Gastrocnemius medialis (tissue), 4 donors: ENCODE measurements around the gene CDC42. TPM values are rescaled to one million over a fixed set of nuclear protein-coding genes. Genes with fewer than 3 reads are reported as not detected.

Experiments
- ATAC-seq, 2 donors: fragments of 150-250 bp; one replicate each; pipeline ENCODE4 v1.9.1; 2016
- DNase-seq, 2 donors: peaks; one replicate each; pipeline ENCODE4 v3.0.0-alpha.2; 2019
- H3K27ac ChIP-seq, 4 donors: fragments of 200-600 bp; sonication (generic); 1 replicate in 1 of 4; 2 replicates in 3 of 4; pipeline ENCODE4 v1.5.1; 2016 to 2018; ENCODE audit warnings: mild to moderate bottlenecking in 2 of 4, moderate library complexity in 1 of 4
- H3K27me3 ChIP-seq, 3 donors: fragments of 200-600 bp; sonication (generic) in 2 of 3; 1 replicate in 1 of 3; 2 replicates in 2 of 3; pipeline versions ENCODE4 v1.5.1 to v1.6.0; 2016 to 2019; ENCODE audit warnings: mild to moderate bottlenecking in 1 of 3, moderate library complexity in 1 of 3
- H3K36me3 ChIP-seq, 2 donors: fragments of 200-600 bp; sonication (generic) in 1 of 2; one replicate each; pipeline ENCODE4 v1.5.1; 2017 to 2018
- H3K4me1 ChIP-seq, 2 donors: fragments of 200-600 bp; sonication (generic) in 1 of 2; one replicate each; pipeline ENCODE4 v1.5.1; 2016 to 2017; ENCODE audit warnings: mild to moderate bottlenecking in 2 of 2
- H3K4me3 ChIP-seq, 4 donors: fragments of 200-600 bp; sonication (generic) in 3 of 4; 1 replicate in 1 of 4; 2 replicates in 3 of 4; pipeline ENCODE4 v1.5.1; 2016 to 2019; ENCODE audit warnings: mild to moderate bottlenecking in 2 of 4
- H3K9me3 ChIP-seq, 3 donors: fragments of 200-600 bp; sonication (generic) in 2 of 3; 1 replicate in 1 of 3; 2 replicates in 2 of 3; pipeline ENCODE4 v1.5.1; 2016 to 2019
- POLR2A ChIP-seq, 2 donors: fragments of 450-650 bp; IDR thresholded peaks; one replicate each; pipeline ENCODE4 v1.6.1; 2017; ENCODE audit warnings: antibody characterized with exemption in 2 of 2, mild to moderate bottlenecking in 2 of 2, moderate library complexity in 2 of 2
- in situ Hi-C, 4 donors: fragments of 200-750 bp; cut with MboI; loops; one replicate each; pipeline versions ENCODE4 v1.15.0 to v1.8.0; 2017; ENCODE audit warnings: low sequenced_read_pairs in 4 of 4
- intact Hi-C: fragments of 100-400 bp; cut with DNase I; formaldehyde crosslinking; loops from one replicate; pipeline ENCODE4 v1.15.1; 2023; ENCODE audit warnings: low total_unique reads
- total RNA-seq, 4 donors: library from RNA; depleted of rRNA; stranded (reverse); fragments of >200 nt; gene quantifications; one replicate each; pipeline versions ENCODE4 v1.1.0 to v1.2.3, GENCODE V29; 2016
- TF ChIP-seq, protein P1 (sequence below), 5 experiments: fragments of 450-650 bp in 3 of 5; fragments of 200-600 bp in 2 of 5; sonication (generic) in 2 of 5; IDR thresholded peaks in 4 of 5; conservative IDR thresholded peaks in 1 of 5; 1 replicate in 4 of 5; 2 replicates in 1 of 5; pipeline ENCODE4 v1.5.1; 2016 to 2019; ENCODE audit warnings: antibody characterized with exemption in 5 of 5, mild to moderate bottlenecking in 3 of 5, moderate library complexity in 3 of 5

The CDC42 gene
- total RNA-seq, 4 donors from 2014 or later, result 77.0 to 111 (median 108) TPM

DNA sequence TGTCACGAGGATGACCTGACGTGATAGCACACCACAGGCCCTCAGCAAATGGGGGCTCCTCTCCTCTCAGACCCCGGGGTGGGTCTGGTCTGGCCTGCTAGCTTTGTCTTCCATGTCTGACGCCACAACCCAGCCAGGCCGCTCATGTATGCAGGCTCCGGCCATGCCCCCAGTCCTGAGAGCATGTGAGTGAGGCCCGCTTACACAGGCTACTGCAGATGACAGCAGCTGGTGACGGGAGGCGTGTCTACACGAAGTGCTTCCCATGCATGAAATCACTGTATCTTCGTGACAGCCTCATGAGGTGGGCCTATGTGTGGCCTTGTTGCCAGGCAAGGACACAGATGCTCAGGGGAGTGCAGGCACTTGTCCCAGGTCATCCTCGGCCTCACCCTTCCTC, 74.0 kb downstream of the CDC42 start:
- H3K27me3 ChIP-seq, result no peaks in the 10 kb centered on the region
- TF ChIP-seq POLR2A (IDR thresholded peaks at IDR 0.05), result no peak
- TF ChIP-seq, protein P1, sequence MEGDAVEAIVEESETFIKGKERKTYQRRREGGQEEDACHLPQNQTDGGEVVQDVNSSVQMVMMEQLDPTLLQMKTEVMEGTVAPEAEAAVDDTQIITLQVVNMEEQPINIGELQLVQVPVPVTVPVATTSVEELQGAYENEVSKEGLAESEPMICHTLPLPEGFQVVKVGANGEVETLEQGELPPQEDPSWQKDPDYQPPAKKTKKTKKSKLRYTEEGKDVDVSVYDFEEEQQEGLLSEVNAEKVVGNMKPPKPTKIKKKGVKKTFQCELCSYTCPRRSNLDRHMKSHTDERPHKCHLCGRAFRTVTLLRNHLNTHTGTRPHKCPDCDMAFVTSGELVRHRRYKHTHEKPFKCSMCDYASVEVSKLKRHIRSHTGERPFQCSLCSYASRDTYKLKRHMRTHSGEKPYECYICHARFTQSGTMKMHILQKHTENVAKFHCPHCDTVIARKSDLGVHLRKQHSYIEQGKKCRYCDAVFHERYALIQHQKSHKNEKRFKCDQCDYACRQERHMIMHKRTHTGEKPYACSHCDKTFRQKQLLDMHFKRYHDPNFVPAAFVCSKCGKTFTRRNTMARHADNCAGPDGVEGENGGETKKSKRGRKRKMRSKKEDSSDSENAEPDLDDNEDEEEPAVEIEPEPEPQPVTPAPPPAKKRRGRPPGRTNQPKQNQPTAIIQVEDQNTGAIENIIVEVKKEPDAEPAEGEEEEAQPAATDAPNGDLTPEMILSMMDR (IDR thresholded peaks at IDR 0.05 in 4 of 5, conservative IDR thresholded peaks at IDR 0.05 in 1 of 5), result no peak
- ATAC-seq (no peak), DNase-seq (no peak)
- no peak overlapping the region for H3K4me3 ChIP-seq
- intact Hi-C loops, result no loop called here
- H3K9me3 ChIP-seq, result no peaks in the 10 kb centered on the region
- no peak overlapping the region for H3K27ac ChIP-seq
- H3K36me3 ChIP-seq, result no peaks in the 10 kb centered on the region
- no peaks in the 10 kb centered on the region for H3K4me1 ChIP-seq
- in situ Hi-C loops, result no loop called here

GRCh38 chr1:22127248-22127647, 74.7 kb downstream of the CDC42 start:
- H3K4me1 ChIP-seq, result peaks cover 3% of the 10 kb centered on the region in 2 donors
- ATAC-seq, result no peak
- no peak for DNase-seq
- no peak overlapping the region for H3K27ac ChIP-seq
- in situ Hi-C loops, result no loop called here
- H3K27me3 ChIP-seq, result no peaks in the 10 kb centered on the region
- no peak overlapping the region for H3K4me3 ChIP-seq
- TF ChIP-seq, protein P1 (IDR thresholded peaks at IDR 0.05 in 4 of 5, conservative IDR thresholded peaks at IDR 0.05 in 1 of 5), result no peak
- TF ChIP-seq POLR2A (IDR thresholded peaks at IDR 0.05), result no peak
- H3K9me3 ChIP-seq, result no peaks in the 10 kb centered on the region
- H3K36me3 ChIP-seq, result no peaks in the 10 kb centered on the region
- intact Hi-C loops, result no loop called here

DNA sequence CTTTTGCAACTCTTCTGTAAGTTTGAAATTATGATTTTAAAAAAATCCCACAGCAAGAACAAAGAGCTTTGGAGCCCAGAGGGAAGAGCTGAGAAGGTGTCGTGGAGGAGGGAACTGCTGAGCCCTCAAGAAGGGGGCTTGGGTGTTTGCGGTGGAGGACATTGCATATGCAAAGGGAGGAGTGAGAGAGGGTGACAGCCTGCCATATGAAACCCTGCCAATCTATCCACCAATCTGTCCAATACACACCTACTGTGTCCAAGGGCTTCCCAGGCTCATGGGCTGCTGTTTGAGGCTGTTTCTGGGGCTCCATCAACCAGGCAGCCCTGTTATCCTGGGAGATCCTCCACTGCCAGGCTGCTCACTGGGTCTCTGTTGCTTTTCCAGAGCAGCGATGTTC, 75.2 kb downstream of the CDC42 start:
- TF ChIP-seq, protein P1 (IDR thresholded peaks at IDR 0.05 in 4 of 5, conservative IDR thresholded peaks at IDR 0.05 in 1 of 5), result no peak
- no peak for TF ChIP-seq POLR2A (IDR thresholded peaks at IDR 0.05)
- Histone ChIP-seq H3K27me3 (no peaks in the 10 kb centered on the region), H3K9me3 (no peaks in the 10 kb centered on the region), H3K27ac (no peak overlapping the region), H3K36me3 (no peaks in the 10 kb centered on the region), H3K4me1 (peaks cover 8% of the 10 kb centered on the region in 2 donors), H3K4me3 (no peak overlapping the region)
- DNase-seq, result no peak
- ATAC-seq, result no peak
- in situ Hi-C loops, result no loop called here
- intact Hi-C loops, result no loop called here

DNA sequence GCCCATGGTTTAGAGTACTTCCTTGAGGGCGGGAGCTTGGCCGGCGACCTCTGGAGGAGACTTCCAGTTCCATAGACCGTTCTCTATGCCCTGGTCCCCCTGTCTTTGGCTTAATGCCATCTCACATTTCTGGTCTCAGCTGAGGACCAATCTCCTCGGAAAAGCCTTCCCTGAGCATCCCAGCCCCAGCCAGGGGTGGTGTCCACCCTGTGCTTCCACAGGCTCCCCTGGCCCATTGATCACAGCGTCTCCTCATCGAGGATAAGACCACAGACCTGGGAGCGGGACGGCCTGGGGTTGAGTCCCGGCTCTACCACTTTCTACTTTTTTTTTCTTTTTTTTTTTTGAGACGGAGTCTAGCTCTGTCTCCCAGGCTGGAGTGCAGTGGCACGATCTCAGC, 75.9 kb downstream of the CDC42 start:
- in situ Hi-C loops (no loop called here), intact Hi-C loops (no loop called here)
- ATAC-seq, result no peak
- no peak for DNase-seq
- Histone ChIP-seq H3K27me3 (no peaks in the 10 kb centered on the region), H3K4me3 (no peak overlapping the region), H3K9me3 (no peaks in the 10 kb centered on the region), H3K4me1 (peaks cover 14 to 15% of the 10 kb centered on the region in 2 donors), H3K27ac (no peak overlapping the region), H3K36me3 (no peaks in the 10 kb centered on the region)
- no peak for TF ChIP-seq POLR2A (IDR thresholded peaks at IDR 0.05)
- TF ChIP-seq, protein P1 (IDR thresholded peaks at IDR 0.05 in 4 of 5, conservative IDR thresholded peaks at IDR 0.05 in 1 of 5), result no peak

GRCh38 chr1:22129501-22130117, 77.1 kb downstream of the CDC42 start:
- DNase-seq (no peak), ATAC-seq (no peak)
- H3K27ac ChIP-seq, result no peak overlapping the region
- in situ Hi-C loops, result no loop called here
- TF ChIP-seq POLR2A (IDR thresholded peaks at IDR 0.05), result no peak
- TF ChIP-seq, protein P1 (IDR thresholded peaks at IDR 0.05 in 4 of 5, conservative IDR thresholded peaks at IDR 0.05 in 1 of 5), result no peak
- intact Hi-C loops, result loop anchor here (10.0 kb wide), 1 partner anchor 145 kb away; no protein-coding TSS in a partner anchor
- H3K36me3 ChIP-seq, result no peaks in the 10 kb centered on the region
- H3K9me3 ChIP-seq, result no peaks in the 10 kb centered on the region
- no peak overlapping the region for H3K4me3 ChIP-seq
- H3K4me1 ChIP-seq, result peaks cover 20 to 25% of the 10 kb centered on the region in 2 donors
- no peaks in the 10 kb centered on the region for H3K27me3 ChIP-seq
